ENCODE data around the gene RNASEH1.

Gene RNASEH1

GRCh38 chr2:3598197-3598910 lies 40.2 kb upstream of the RNASEH1 start:
- no peak for DNase-seq (ENCODE audit: low read depth)
- TF ChIP-seq CTCF (IDR thresholded peaks at IDR 0.05; ENCODE audit: low read depth, low read length, missing control alignments) = no peak
- H3K4me3 ChIP-seq (ENCODE audit: low read depth, low read length) = no peak overlapping the region

DNA sequence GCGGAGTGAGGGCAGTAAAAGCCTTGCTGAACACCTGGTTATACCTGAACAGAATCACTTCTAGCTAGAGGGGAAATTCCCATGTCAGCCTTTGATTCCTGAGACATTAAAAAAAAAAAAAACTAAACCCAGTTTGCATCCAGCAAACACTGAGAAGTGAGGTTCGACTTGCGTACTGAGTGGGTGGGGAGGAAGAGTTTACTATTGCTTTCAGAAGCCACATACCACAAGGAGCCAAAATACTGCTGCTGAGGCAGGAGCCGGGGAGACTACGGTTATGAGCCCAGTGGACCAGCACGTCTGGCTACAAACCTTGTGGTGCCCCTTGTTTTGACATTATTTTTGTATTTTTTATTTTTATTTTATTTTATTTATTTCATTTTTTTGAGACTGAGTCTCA lies 39.4 kb upstream of the RNASEH1 start:
- H3K4me3 ChIP-seq (ENCODE audit: low read depth, low read length) = no peak overlapping the region
- no peak for DNase-seq (ENCODE audit: low read depth)
- no peak for TF ChIP-seq CTCF (IDR thresholded peaks at IDR 0.05; ENCODE audit: low read depth, low read length, missing control alignments)

- no peak for DNase-seq (ENCODE audit: low read depth)
- TF ChIP-seq CTCF (IDR thresholded peaks at IDR 0.05; ENCODE audit: low read depth, low read length, missing control alignments) = no peak
- no peak overlapping the region for H3K4me3 ChIP-seq (ENCODE audit: low read depth, low read length)
Measured at GRCh38 chr2:3596901-3597417, 38.8 kb upstream of the RNASEH1 start.

DNA sequence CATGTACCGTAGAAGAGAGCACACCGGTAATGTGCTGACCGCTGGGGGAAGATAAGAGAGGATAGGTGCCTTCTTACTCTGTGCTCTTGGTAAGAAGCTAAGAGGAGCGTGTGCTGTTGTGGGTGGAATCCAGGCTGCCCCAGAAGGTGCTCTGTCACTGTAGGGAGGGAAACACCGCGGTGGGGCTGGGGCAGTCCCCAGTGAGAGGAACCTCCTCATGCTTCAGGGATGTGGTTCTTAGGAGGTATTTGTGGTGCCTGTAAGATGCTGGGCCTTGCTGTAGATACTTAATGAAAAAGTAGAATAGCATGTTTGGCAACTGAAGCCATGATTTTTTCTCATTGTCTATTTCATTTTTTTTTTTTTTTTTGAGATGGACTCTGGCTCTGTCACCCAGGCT lies 37.9 kb upstream of the RNASEH1 start:
- TF ChIP-seq CTCF (IDR thresholded peaks at IDR 0.05; ENCODE audit: low read depth, low read length, missing control alignments) = no peak
- no peak for DNase-seq (ENCODE audit: low read depth)
- no peak overlapping the region for H3K4me3 ChIP-seq (ENCODE audit: low read depth, low read length)

DNA sequence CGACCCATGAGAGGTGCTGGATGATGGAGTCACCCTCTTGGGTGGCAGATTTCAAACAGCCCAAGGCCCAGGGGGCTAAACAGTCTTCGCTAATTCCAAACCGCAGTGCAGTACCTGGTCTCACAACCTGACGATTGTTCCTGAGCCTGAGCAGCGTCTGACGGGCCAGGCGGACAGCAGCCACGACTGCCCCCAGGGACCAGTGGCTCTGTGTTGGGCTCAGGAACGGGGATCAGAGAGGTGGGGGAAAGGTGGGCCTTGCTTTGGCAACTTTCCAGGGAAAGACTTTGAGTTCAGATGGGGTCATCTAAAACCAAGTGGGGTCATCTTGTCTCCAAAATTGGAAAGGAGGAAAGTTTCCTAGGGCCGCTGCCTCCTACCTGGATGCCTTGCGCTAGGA lies 37.3 kb upstream of the RNASEH1 start:
- H3K4me3 ChIP-seq (ENCODE audit: low read depth, low read length) = no peak overlapping the region
- no peak for TF ChIP-seq CTCF (IDR thresholded peaks at IDR 0.05; ENCODE audit: low read depth, low read length, missing control alignments)

GRCh38 chr2:3594493-3595281 lies 36.6 kb upstream of the RNASEH1 start, which contains the start of gene COLEC11:
COLEC11 (plus strand) TSS chr2:3595112; CDS start chr2:3604341, 9,229 bp downstream.
- H3K4me3 ChIP-seq (ENCODE audit: low read depth, low read length) = no peak within 1 kb of the TSS
- no peak for TF ChIP-seq CTCF (IDR thresholded peaks at IDR 0.05; ENCODE audit: low read depth, low read length, missing control alignments)
- DNase-seq (ENCODE audit: low read depth) = no peak

More for the DNA sequence above, 37.3 kb upstream of the RNASEH1 start:
- no peak for DNase-seq (ENCODE audit: low read depth)

Data from GM12864 (cell line).